ENCODE data around the gene OR13C8. TPM values are rescaled to one million over a fixed set of nuclear protein-coding genes. Genes with fewer than 3 reads are reported as not detected.
"Not testable (repeated sequence)": the region's sequence is repeated elsewhere in the genome, so short reads cannot be mapped to it uniquely, and the experiment has no call there.

Gene OR13C8
- total RNA-seq, 1 donor from 2014 or later: not detected

DNA sequence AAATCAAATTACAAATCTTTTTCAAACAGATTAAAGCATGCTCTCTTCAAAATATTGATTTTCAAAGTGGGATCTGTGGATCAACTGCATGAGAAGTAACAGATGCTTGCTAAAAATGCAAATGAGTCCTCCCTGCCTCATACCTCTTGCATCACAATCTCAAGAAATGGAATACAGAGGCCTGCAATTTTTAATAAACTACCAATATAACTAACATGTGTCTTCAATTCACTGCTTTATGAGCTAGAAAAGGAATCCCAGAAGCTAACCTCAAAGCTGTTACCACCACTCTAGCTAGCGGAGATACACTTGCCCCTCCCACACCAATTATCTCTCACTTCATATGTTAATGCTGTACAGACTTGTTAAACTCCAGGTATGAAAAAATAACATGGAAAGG, 20.7 kb downstream of the OR13C8 start:
- no peak for DNase-seq
- no peak for ATAC-seq (ENCODE audit: low read depth)
- ChIA-PET POLR2A (no interaction called here), CTCF (no interaction called here)
- H3K4me3 Mint-ChIP-seq: no peak overlapping the region
- intact Hi-C loops (cut with micrococcal nuclease): no loop called here
- TF ChIP-seq, protein P1, sequence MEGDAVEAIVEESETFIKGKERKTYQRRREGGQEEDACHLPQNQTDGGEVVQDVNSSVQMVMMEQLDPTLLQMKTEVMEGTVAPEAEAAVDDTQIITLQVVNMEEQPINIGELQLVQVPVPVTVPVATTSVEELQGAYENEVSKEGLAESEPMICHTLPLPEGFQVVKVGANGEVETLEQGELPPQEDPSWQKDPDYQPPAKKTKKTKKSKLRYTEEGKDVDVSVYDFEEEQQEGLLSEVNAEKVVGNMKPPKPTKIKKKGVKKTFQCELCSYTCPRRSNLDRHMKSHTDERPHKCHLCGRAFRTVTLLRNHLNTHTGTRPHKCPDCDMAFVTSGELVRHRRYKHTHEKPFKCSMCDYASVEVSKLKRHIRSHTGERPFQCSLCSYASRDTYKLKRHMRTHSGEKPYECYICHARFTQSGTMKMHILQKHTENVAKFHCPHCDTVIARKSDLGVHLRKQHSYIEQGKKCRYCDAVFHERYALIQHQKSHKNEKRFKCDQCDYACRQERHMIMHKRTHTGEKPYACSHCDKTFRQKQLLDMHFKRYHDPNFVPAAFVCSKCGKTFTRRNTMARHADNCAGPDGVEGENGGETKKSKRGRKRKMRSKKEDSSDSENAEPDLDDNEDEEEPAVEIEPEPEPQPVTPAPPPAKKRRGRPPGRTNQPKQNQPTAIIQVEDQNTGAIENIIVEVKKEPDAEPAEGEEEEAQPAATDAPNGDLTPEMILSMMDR (IDR thresholded peaks at IDR 0.05): no peak
- no peaks in the 10 kb centered on the region for H3K4me1 Mint-ChIP-seq
- H3K36me3 Mint-ChIP-seq (ENCODE audit: low read depth): no peaks in the 10 kb centered on the region
- H3K9me3 Mint-ChIP-seq: peaks cover 7% of the 10 kb centered on the region
- no peak overlapping the region for H3K27ac Mint-ChIP-seq
- no peaks in the 10 kb centered on the region for H3K27me3 Mint-ChIP-seq

DNA sequence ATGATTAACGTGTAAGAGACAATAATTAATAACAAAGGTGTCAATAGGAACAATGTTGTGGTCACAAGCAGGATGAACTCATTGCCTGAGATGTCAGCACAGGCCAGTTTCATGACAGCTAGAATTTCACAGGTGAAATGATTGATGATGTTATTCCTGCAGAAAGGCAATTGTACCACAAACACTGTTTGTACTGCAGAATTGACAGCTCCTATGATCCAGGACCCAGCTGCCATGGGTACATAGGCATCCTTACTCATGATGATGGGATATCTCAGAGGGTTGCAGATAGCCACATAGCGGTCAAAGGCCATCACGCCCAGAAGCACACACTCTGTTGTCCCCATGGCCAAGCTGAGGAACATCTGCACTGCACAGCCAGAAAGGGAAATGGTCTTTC, 29.8 kb downstream of the OR13C8 start:
- ATAC-seq (ENCODE audit: low read depth); H3K4me1 Mint-ChIP-seq; H3K27me3 Mint-ChIP-seq; H3K27ac Mint-ChIP-seq; H3K4me3 Mint-ChIP-seq; H3K9me3 Mint-ChIP-seq; CTCF ChIA-PET; intact Hi-C loops (cut with micrococcal nuclease); POLR2A ChIA-PET; H3K36me3 Mint-ChIP-seq (ENCODE audit: low read depth); DNase-seq: not testable (repeated sequence)

DNA sequence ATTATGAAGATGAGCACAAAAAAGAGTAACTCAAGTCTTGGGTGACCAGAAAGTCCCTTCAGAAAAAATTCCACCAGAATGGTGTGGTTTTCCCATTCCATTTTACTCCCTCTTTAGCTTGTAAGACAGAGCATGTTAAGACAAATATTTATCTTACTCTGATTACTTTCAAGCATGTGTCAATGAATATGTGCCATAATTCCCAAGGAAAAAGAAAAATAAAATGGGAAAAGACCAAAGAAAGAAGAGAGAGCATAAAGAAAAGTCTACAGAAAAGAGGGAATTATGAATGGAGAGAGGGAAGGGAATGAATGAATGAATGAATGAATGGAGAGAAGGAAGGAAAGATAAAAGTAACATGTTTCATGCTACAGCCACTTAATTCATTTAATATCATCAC, 30.3 kb downstream of the OR13C8 start, which contains the start of gene OR13C5:
Gene OR13C5, minus strand, starts transcription at position 101 of the 400 bp plus-strand sequence. Its CDS starts 0 bp downstream, at position 101.
- DNase-seq; POLR2A ChIA-PET; CTCF ChIA-PET; ATAC-seq (ENCODE audit: low read depth); H3K27ac Mint-ChIP-seq; intact Hi-C loops (cut with micrococcal nuclease); H3K27me3 Mint-ChIP-seq; H3K4me1 Mint-ChIP-seq; H3K36me3 Mint-ChIP-seq (ENCODE audit: low read depth); H3K9me3 Mint-ChIP-seq; H3K4me3 Mint-ChIP-seq: not testable (repeated sequence)

DNA sequence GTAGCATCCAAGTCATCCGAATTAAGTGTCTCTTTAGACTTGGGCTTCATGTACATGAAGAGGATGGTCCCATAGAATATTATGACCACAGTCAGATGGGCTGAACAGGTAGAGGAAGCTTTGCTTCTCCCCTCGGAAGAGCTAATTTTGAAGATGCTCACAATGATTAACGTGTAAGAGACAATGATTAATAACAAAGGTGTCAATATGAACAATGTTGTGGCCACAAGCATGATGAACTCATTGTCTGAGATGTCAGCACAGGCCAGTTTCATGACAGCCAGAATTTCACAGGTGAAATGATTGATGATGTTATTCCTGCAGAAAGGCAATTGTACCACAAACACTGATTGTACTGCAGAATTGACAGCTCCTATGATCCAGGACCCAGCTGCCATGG, 35.8 kb downstream of the OR13C8 start:
- Mint-ChIP-seq H3K36me3 (ENCODE audit: low read depth) (no peaks in the 10 kb centered on the region), H3K27me3 (no peaks in the 10 kb centered on the region), H3K4me1 (no peaks in the 10 kb centered on the region), H3K27ac (no peak overlapping the region), H3K4me3 (no peak overlapping the region), H3K9me3 (no peaks in the 10 kb centered on the region)
- CTCF ChIA-PET: no interaction called here
- intact Hi-C loops (cut with micrococcal nuclease): no loop called here
- no peak for ATAC-seq (ENCODE audit: low read depth)
- POLR2A ChIA-PET: no interaction called here
- TF ChIP-seq, protein P1 (IDR thresholded peaks at IDR 0.05): no peak
- no peak for DNase-seq

DNA sequence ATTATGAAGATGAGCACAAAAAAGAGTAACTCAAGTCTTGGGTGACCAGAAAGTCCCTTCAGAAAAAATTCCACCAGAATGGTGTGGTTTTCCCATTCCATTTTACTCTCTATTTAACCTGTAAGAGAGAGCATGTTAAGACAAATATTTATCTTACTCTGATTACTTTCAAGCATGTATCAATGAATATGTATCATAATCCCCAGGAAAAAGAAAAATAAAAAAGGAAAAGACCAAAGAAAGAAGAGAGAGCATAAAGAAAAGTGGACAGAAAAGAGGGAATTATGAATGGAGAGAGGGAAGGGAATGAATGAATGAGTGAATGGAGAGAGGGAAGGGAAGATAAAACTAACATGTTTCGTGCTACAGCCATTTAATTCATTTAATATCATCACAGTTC, 36.6 kb downstream of the OR13C8 start, which contains the start of gene OR13C2:
Gene OR13C2, minus strand, starts transcription at position 101 of the 400 bp plus-strand sequence. Its CDS starts 0 bp downstream, at position 101.
- CTCF ChIA-PET; H3K4me1 Mint-ChIP-seq; DNase-seq; ATAC-seq (ENCODE audit: low read depth); H3K9me3 Mint-ChIP-seq; H3K36me3 Mint-ChIP-seq (ENCODE audit: low read depth); POLR2A ChIA-PET; H3K27ac Mint-ChIP-seq; H3K27me3 Mint-ChIP-seq; H3K4me3 Mint-ChIP-seq; intact Hi-C loops (cut with micrococcal nuclease): not testable (repeated sequence)

DNA sequence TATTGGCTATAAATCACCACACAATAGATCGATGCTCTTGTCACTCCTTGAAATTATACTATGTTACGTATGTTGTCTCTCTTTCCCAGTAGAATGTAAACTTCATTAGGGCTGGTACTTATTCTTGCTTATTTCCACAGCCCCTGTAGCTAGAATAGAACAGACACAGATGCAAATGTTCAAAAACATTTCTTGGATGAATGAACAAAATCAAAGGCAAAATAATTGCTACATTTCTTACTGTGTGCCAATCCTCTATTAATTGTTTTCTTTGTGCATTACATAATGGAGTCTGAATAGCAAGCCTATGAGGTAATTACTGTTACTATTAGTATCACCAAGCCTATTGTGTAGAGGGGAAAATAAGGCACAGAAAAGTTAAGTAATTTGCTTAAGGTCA, 37.2 kb downstream of the OR13C8 start:
- TF ChIP-seq, protein P1 (IDR thresholded peaks at IDR 0.05): no peak
- POLR2A ChIA-PET: no interaction called here
- CTCF ChIA-PET: no interaction called here
- ATAC-seq (ENCODE audit: low read depth) (no peak), DNase-seq (no peak)
- Mint-ChIP-seq H3K4me1 (no peaks in the 10 kb centered on the region), H3K27me3 (no peaks in the 10 kb centered on the region), H3K9me3 (no peaks in the 10 kb centered on the region), H3K27ac (no peak overlapping the region), H3K4me3 (no peak overlapping the region), H3K36me3 (ENCODE audit: low read depth) (no peaks in the 10 kb centered on the region)
- intact Hi-C loops (cut with micrococcal nuclease): no loop called here

DNA sequence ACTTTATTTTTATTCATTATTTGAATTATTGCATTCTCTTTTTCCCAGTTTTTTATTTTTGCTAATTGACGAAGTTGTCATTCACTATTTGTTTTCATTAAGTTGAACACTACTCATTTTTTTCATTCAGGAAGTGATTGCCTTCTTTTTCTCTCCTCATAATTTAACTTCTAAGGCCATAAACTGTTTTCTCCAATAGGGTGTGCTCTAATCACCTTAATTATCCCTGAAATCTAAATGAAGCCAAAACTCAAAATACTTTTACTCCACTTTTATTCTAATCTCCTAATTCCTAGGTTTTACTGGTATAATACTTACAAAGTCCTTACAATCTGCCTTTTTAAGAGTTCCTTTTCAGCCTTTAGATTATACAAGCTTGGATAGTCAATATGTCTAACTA, 39.4 kb downstream of the OR13C8 start:
- ATAC-seq (ENCODE audit: low read depth): no peak
- intact Hi-C loops (cut with micrococcal nuclease): no loop called here
- Mint-ChIP-seq H3K9me3 (no peaks in the 10 kb centered on the region), H3K4me1 (no peaks in the 10 kb centered on the region), H3K27ac (no peak overlapping the region), H3K36me3 (ENCODE audit: low read depth) (no peaks in the 10 kb centered on the region), H3K4me3 (no peak overlapping the region), H3K27me3 (no peaks in the 10 kb centered on the region)
- TF ChIP-seq, protein P1 (IDR thresholded peaks at IDR 0.05): no peak
- ChIA-PET CTCF (no interaction called here), POLR2A (no interaction called here)
- DNase-seq: no peak
